SK-N-DZ (cell line): Measurements from ENCODE around the gene ATP8A2.

Source experiments
- DNase-seq: peaks from one replicate; pipeline ENCODE4 v3.0.0-alpha.2; 2015; ENCODE audit warnings: low spot score

ATP8A2 gene

DNA sequence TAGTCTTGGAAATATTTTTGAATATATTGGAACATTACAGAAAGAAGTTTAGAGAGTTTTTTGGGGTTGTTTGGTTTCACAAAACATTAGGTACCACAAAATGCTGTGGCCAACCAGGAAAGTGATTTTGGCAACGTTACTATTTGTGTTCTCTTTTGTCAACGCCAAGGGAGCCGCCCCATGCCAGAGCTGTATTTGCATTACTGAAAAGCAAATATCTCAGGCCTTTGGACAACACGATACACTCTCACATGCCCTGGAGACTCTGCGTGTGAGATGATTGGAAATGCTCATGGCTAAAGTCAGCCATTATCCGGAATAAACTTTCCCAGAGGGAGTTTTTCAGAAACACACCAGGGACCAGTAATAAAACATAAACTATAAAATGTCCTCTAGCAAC, 355.5 kb downstream of the ATP8A2 start:
- DNase-seq = no peak

GRCh38 chr13:25727810-25728209, 356.0 kb downstream of the ATP8A2 start:
- DNase-seq = no peak

GRCh38 chr13:25729201-25729600, 357.4 kb downstream of the ATP8A2 start:
- DNase-seq = no peak

- DNase-seq = no peak
Measured at GRCh38 chr13:25731037-25731436, 359.3 kb downstream of the ATP8A2 start.

- no peak for DNase-seq
Measured at GRCh38 chr13:25731536-25731935, 359.8 kb downstream of the ATP8A2 start.

DNA sequence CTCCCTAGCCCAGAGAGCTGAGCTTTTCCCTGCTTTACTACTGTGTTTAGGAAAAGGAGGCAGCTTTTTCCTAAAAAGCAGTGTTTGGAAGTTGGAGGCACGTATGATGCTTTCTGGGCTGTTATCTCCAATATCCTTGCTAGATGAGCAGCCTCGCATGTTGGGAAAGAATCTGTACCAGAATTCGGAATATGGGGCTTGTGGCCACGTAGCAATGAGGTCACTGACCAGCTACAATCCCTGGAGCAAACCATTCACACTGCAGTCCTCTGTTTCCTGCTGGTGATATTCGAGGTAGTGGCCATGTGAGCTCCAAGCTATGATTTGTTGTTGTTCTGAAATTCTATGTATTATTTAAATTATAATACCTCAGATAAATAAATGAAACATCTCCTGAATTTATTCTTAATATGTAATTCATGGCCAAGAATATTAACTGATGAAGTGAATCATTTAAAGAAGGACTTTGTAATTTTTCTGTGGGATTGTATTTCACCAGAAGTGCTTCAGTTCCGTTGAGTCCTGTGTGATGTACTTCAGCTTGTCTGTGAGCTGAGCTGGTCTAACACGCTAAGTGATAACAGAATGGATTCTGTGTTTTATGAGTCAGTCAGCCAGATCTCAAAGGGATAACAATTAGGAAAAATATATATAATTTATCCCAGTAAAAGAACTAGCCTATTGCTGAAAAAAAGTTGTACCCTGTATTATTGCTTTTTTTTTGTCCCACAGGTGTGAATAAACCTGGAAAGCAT, 360.5 kb downstream of the ATP8A2 start:
- no peak for DNase-seq

DNA sequence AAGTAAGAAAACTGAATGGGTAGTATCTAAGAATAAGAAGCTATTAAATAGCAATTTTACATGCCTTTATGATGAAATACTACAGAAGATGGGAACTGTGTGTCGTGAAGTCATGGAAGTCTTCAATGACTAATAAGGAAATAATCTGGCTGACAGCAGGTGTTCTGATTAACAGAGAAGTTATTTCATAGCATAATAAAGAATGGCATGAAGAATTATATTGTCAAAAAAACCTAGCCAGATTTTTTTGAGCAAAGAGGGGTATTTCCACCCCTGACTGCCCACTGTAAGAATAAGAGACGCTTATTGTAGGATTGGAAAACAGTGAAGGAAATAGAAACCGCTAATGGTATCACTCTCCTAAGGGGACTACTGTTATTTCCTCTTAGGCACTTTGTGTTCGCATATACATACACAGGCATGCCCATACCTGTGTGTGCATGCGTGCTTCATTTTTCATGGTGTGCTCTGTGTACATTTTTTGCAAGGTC, 361.3 kb downstream of the ATP8A2 start:
- DNase-seq = no peak

GRCh38 chr13:25733696-25734435, 362.1 kb downstream of the ATP8A2 start:
- no peak for DNase-seq

- DNase-seq = no peak
Measured at GRCh38 chr13:25738342-25739196, 366.8 kb downstream of the ATP8A2 start.

- DNase-seq = no peak
Measured at GRCh38 chr13:25739376-25739775, 367.6 kb downstream of the ATP8A2 start.

DNA sequence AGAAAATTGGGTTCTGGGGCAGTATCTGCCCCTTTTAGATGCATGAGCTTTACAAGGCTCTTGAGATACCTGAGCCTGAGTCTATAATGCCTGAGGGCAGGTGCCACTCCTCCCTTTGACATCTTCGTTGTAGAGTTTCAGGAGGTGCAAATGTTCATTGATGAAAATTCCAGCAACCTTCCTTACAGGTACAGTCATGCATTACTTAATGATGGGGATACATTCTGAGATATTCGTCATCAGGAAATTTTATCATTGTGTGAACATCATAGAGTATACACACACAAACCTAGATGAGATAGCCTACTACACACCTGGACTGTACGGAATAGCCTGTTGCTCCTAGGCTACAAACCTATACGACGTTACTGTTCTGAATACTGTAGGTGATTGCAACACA, 370.0 kb downstream of the ATP8A2 start:
- DNase-seq = no peak

GRCh38 chr13:25742220-25742619, 370.4 kb downstream of the ATP8A2 start:
- DNase-seq = no peak

DNA sequence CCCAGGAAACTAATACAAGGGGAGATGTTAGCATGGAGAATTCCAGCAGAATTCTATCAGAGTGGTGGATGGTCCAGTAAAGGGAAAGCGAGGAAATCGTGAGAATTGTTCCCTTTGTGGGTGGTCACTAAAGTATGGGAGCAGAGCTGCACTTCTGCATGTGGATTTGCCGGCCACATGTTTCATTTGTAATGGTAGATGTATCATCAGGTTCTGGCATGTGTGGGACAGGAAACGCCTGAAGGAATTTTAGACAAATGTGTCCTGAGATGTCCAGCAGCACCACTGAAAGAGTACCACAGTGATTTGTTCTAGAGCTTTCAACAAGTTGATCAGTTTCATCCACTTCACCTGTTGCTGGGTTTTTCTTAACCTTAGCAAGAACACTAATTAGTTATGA, 371.6 kb downstream of the ATP8A2 start:
- no peak for DNase-seq

DNA sequence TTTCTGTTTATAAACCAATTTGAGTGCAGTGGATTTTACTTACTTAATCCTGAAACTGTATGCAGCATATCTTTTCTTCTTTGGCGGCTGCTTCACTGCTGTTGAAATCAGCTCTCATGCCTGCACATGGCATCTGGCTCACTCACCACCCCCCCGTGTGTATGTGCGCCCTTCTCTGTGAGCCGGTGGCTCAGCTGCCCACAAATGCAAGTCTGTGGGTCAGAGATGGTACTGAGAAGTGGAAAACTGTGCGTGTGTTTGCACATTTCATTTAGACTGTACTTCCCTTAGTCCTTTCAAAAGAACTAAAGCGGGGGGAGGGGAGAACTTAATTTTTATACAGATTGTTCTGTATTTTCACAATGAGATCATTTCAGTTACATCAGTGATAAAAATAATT, 372.4 kb downstream of the ATP8A2 start:
- DNase-seq = no peak

DNA sequence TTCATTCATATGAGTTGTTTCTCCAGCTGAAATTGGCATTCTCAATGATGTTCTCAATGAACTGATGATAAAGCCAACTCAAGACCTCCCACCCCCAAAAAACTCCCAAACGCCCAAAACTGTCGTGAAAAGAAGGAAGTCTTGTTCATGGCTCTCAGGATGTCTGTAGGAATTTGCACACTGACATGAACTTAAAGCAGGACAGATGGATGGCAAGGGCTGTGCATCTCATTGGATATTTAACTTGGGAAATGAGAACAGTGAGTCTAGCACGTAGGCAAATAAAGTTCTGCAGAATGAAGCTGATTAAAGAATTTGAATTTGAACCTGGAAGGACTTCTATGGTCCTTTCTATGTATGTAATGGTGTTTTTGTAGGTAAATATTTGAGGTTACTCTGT, 374.4 kb downstream of the ATP8A2 start:
- DNase-seq = no peak

DNA sequence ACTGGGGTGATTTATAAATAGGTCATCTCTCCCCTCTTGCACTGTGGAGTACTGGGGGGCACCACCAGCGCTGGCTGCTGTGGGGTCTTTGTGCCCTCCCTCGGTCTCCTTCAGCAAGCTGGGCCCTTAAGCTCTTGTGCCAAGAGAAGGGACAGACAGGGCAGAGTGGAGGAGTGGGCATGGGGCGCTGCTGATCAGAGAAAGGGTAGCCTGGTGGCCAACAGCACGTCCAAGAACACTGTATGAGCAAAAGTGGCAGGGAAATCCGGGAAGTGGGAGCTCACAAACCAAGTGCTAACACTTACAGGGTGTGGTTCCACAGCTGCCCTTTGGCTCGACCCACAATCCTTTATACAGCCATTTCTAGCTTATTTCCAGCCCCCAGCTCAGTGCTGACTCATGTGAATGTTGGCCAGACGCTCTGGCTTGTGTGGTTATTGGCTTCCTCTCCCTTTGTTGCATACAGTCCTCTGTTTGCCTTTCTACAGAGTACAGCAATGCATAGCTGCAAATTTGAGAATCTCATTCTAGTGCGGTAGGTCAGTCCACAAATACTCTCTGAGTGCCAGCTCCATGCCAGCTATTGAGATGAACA, 381.3 kb downstream of the ATP8A2 start:
- no peak for DNase-seq

GRCh38 chr13:25753976-25754375, 382.2 kb downstream of the ATP8A2 start:
- DNase-seq = peak; percentile 59

- no peak for DNase-seq
Measured at GRCh38 chr13:25756251-25756650, 384.5 kb downstream of the ATP8A2 start.

DNA sequence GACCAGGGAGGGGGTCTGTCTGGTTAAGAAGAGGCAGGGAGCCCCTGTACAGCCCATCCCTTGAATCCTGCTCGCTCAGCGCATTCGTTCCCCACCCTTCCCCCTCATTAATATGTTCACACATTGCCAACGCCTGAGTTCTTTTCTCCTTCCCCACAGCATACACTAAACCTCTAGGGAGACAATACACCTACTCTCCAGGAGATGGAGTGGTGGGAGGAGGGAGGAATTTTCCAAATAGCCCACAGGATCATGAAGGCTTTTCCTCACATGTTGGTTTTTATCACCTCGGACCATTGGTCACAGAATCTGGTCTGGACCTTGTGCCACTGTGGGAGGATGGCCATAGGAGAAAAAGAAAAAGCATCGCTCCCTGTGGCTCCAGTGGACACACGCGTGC, 385.1 kb downstream of the ATP8A2 start:
- no peak for DNase-seq

DNA sequence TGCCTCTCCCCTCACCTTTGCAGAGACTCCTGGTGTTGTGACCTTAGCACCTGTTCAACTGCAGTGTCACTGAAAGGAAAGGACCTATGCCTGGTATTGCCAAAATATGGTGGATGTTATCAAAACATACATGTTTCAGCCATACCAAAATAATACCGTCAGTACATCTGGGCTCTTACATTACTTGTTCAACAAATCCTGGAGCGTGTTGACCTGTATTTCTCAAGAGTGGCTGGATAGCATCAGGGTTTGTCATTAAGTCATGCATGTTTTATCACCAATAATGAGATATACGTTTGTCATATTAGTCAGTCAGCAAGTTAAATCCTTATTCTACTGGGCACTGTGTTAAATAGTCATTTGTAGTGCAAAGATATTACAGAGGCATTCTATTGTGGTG, 389.3 kb downstream of the ATP8A2 start:
- no peak for DNase-seq

DNA sequence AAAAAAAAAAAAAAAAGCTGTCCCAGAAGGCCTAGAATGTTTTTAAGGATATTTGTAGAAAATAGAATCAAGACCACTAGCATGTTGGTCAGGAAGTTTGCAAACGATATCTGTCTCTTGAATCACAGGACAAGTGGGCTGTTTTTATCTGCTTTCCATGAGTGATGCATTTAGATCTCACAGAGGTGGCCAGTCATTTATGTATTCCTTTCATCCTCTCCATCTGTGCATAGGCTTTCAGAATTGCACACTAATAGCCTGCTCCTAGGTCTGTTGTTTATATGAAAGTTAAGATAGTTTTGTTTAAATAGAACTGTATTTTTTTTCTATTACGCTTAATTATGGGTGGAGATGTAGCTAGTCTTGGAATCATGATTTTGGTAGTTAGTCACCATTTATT, 390.5 kb downstream of the ATP8A2 start:
- DNase-seq = no peak
